SU-DHL-6 (cell line): Measurements from ENCODE around the gene FHIP2A.

Source experiments
- H2AFZ ChIP-seq: fragments of 200-600 bp; sonication (generic); 2 replicates; pipeline ENCODE4 v1.6.1; 2014; ENCODE audit warnings: low read depth, mild to moderate bottlenecking, moderate library complexity, mixed read lengths, antibody characterized with exemption, low read length; ENCODE audit not compliant: severe bottlenecking
- H3F3A ChIP-seq: fragments of 200-600 bp; shearing (Covaris generic); 2 replicates; pipeline ENCODE4 v1.6.0; 2016; ENCODE audit warnings: antibody characterized with exemption, mild to moderate bottlenecking; ENCODE audit not compliant: insufficient read depth
- H3K27ac ChIP-seq: fragments of 200-600 bp; sonication (generic); 2 replicates; pipeline ENCODE4 v1.5.1; 2016; ENCODE audit warnings: low read depth, mild to moderate bottlenecking, low read length, moderate library complexity, mixed read lengths
- H3K27me3 ChIP-seq: fragments of 200-600 bp; sonication (generic), shearing (Covaris generic); 2 replicates; pipeline ENCODE4 v1.6.0; 2014; ENCODE audit warnings: mild to moderate bottlenecking, low read length
- H3K36me3 ChIP-seq: fragments of 200-600 bp; sonication (generic); 2 replicates; pipeline ENCODE4 v1.6.1; 2014; ENCODE audit warnings: mild to moderate bottlenecking, low read length, mixed read lengths
- H3K4me2 ChIP-seq: fragments of 300-600, 200-600 bp; shearing (Covaris generic), sonication (generic); 2 replicates; pipeline ENCODE4 v1.6.0; 2014; ENCODE audit warnings: low read length, low read depth, mild to moderate bottlenecking; ENCODE audit not compliant: poor library complexity, severe bottlenecking
- H3K4me3 ChIP-seq: fragments of 200-600 bp; sonication (generic); 2 replicates; pipeline ENCODE4 v1.5.1; 2014; ENCODE audit warnings: antibody characterized with exemption, low read length, mild to moderate bottlenecking, mixed read lengths; ENCODE audit not compliant: insufficient read depth, poor library complexity, severe bottlenecking
- H3K79me2 ChIP-seq: fragments of 200-600 bp; sonication (generic); 2 replicates; pipeline ENCODE4 v1.6.1; 2014; ENCODE audit warnings: mild to moderate bottlenecking, low read length, moderate library complexity; ENCODE audit not compliant: insufficient read depth
- H3K9ac ChIP-seq: fragments of 200-600 bp; sonication (generic); 2 replicates; pipeline ENCODE4 v1.7.0; 2014; ENCODE audit warnings: mild to moderate bottlenecking, low read length
- H3K9me2 ChIP-seq: fragments of 200-600 bp; sonication (generic); replicated peaks from 2 replicates; pipeline ENCODE4 v1.6.1; 2014; ENCODE audit warnings: low read length; ENCODE audit not compliant: insufficient read depth
- H3K9me3 ChIP-seq: fragments of 200-600 bp; sonication (generic); 2 replicates; pipeline ENCODE4 v1.6.1; 2014; ENCODE audit warnings: low read length, mixed read lengths; ENCODE audit not compliant: insufficient read depth
- H4K20me1 ChIP-seq: fragments of 200-600 bp; sonication (generic); 2 replicates; pipeline ENCODE4 v1.6.1; 2014; ENCODE audit warnings: low read depth, mild to moderate bottlenecking, antibody characterized with exemption, low read length, moderate library complexity, mixed read lengths
- CTCF ChIP-seq: fragments of 200-600 bp; sonication (generic); IDR thresholded peaks from one replicate; pipeline ENCODE4 v1.5.1; 2017; ENCODE audit warnings: antibody characterized with exemption, mild to moderate bottlenecking, low read length, moderate library complexity; ENCODE audit not compliant: insufficient read depth, poor library complexity, severe bottlenecking
- EZH2phosphoT487 ChIP-seq: fragments of 200-600 bp; sonication (generic), shearing (Covaris generic); conservative IDR thresholded peaks from 2 replicates; pipeline ENCODE4 v1.6.1; 2018; ENCODE audit warnings: mild to moderate bottlenecking, antibody characterized with exemption, low read length, moderate library complexity, mixed read lengths

FHIP2A gene

GRCh38 chr10:114857922-114858629 is 36.5 kb downstream of the FHIP2A start:
- no peaks in the 10 kb centered on the region for H3K79me2 ChIP-seq
- no peak overlapping the region for H3K4me2 ChIP-seq
- H3K27me3 ChIP-seq: no peaks in the 10 kb centered on the region
- H4K20me1 ChIP-seq: no peaks in the 10 kb centered on the region; the same call in 1 of the 2 replicates
- H3K36me3 ChIP-seq: no peaks in the 10 kb centered on the region
- no peaks in the 10 kb centered on the region for H3F3A ChIP-seq
- H3K27ac ChIP-seq: no peak overlapping the region
- TF ChIP-seq EZH2phosphoT487 (no peak), CTCF (no peak)
- H3K9ac ChIP-seq: no peak overlapping the region
- no peaks in the 10 kb centered on the region for H3K9me3 ChIP-seq
- H3K9me2 ChIP-seq: no peaks in the 10 kb centered on the region
- no peak overlapping the region for H2AFZ ChIP-seq
- no peak overlapping the region for H3K4me3 ChIP-seq

- no peaks in the 10 kb centered on the region for H4K20me1 ChIP-seq
- no peaks in the 10 kb centered on the region for H3K9me3 ChIP-seq
- no peak overlapping the region for H3K4me2 ChIP-seq
- no peaks in the 10 kb centered on the region for H3F3A ChIP-seq
- H3K79me2 ChIP-seq: no peaks in the 10 kb centered on the region
- H3K27ac ChIP-seq: no peak overlapping the region
- no peaks in the 10 kb centered on the region for H3K9me2 ChIP-seq
- no peaks in the 10 kb centered on the region for H3K36me3 ChIP-seq
- no peak for TF ChIP-seq CTCF
- no peak for TF ChIP-seq EZH2phosphoT487
- no peak overlapping the region for H3K9ac ChIP-seq
- H2AFZ ChIP-seq: no peak overlapping the region
- H3K4me3 ChIP-seq: no peak overlapping the region
- H3K27me3 ChIP-seq: no peaks in the 10 kb centered on the region
These were observed 37.6 kb downstream of the FHIP2A start for GRCh38 chr10:114859222-114859621.

- Histone ChIP-seq H3K9me2 (no peaks in the 10 kb centered on the region), H3K9ac (no peak overlapping the region), H3K27me3 (no peaks in the 10 kb centered on the region), H3K27ac (no peak overlapping the region), H3K4me2 (no peak overlapping the region), H3F3A (no peaks in the 10 kb centered on the region), H4K20me1 (no peaks in the 10 kb centered on the region), H3K9me3 (no peaks in the 10 kb centered on the region), H3K79me2 (no peaks in the 10 kb centered on the region), H3K36me3 (no peaks in the 10 kb centered on the region), H3K4me3 (no peak overlapping the region), H2AFZ (no peak overlapping the region)
- TF ChIP-seq EZH2phosphoT487 (no peak), CTCF (no peak)
These were observed 40.9 kb downstream of the FHIP2A start for GRCh38 chr10:114862456-114862855.
